H1 (cell line): ENCODE results near the gene VPS50. TPM values are rescaled to one million over a fixed set of nuclear protein-coding genes. Genes with fewer than 3 reads are reported as not detected.

ENCODE experiments used
- CTCF ChIA-PET: fragments of 300-600 bp; sonication (Branson Sonifier 250); formaldehyde crosslinking; loops from one replicate; lab custom pipeline; 2021; ENCODE audit not compliant: partially characterized antibody; lab: Charles Lee
- POLR2A ChIA-PET: fragments of 300-600 bp; sonication (Branson Sonifier 250); formaldehyde crosslinking; loops from one replicate; lab custom pipeline; 2021; ENCODE audit warnings: inconsistent platforms; ENCODE audit not compliant: partially characterized antibody; lab: Charles Lee
- DNase-seq, 2 experiments: peaks; one replicate each; pipeline versions ENCODE4 v3.0.0 to v3.0.0-alpha.2; 2010 to 2022; ENCODE audit warnings: low spot score in 2 of 2, low read depth in 1 of 2, mixed read lengths in 1 of 2
- FAIRE-seq: peaks from 2 replicates; lab custom pipeline; 2011; peaks lifted over from hg19 to GRCh38; lab: Jason Lieb, UNC
- H2AFZ ChIP-seq: 2 replicates; pipeline ENCODE4 v1.8.1; 2012; ENCODE audit warnings: low read length, inconsistent platforms
- H2AK5ac ChIP-seq: 2 replicates; pipeline ENCODE4 v1.6.1; 2013; ENCODE audit warnings: low read depth, low read length
- H2BK120ac ChIP-seq: replicated peaks from 2 replicates; pipeline ENCODE3; 2013; ENCODE audit warnings: low read depth, low read length, inconsistent platforms
- H2BK12ac ChIP-seq: 2 replicates; pipeline ENCODE4 v1.6.1; 2013; ENCODE audit warnings: low read depth, low read length
- H2BK15ac ChIP-seq: 2 replicates; pipeline ENCODE4 v1.6.1; 2013; ENCODE audit warnings: low read length
- H2BK20ac ChIP-seq: 2 replicates; pipeline ENCODE4 v1.6.1; 2013; ENCODE audit warnings: low read length
- H2BK5ac ChIP-seq: 2 replicates; pipeline ENCODE4 v1.6.1; 2013; ENCODE audit warnings: low read depth, low read length
- H3K14ac ChIP-seq: 2 replicates; pipeline ENCODE4 v1.6.1; 2013; ENCODE audit warnings: inconsistent platforms; ENCODE audit not compliant: insufficient read length
- H3K18ac ChIP-seq: 2 replicates; pipeline ENCODE4 v1.6.1; 2013; ENCODE audit warnings: low read length; ENCODE audit errors: extremely low read depth
- H3K23ac ChIP-seq: 2 replicates; pipeline ENCODE4 v1.6.1; 2013; ENCODE audit warnings: inconsistent platforms; ENCODE audit not compliant: insufficient read length
- H3K23me2 ChIP-seq: 2 replicates; pipeline ENCODE4 v1.6.1; 2013; ENCODE audit warnings: low read depth, low read length
- H3K27ac ChIP-seq: 2 replicates; pipeline ENCODE4 v1.6.1; 2011; ENCODE audit warnings: low read depth, low read length, inconsistent platforms
- H3K27me3 ChIP-seq, 4 experiments: replicated peaks in 1 of 4; 1 replicate in 1 of 4; 2 replicates in 3 of 4; pipeline versions ENCODE4 v1.6.1 to v1.8.1; 2011 to 2013; ENCODE audit warnings: low read length in 3 of 4, mild to moderate bottlenecking in 3 of 4, inconsistent platforms in 2 of 4, mixed read lengths in 2 of 4, moderate library complexity in 1 of 4; ENCODE audit not compliant: control insufficient read depth in 3 of 4, insufficient read depth in 3 of 4; ENCODE audit errors: extremely low read depth in 1 of 4
- H3K36me3 ChIP-seq, 4 experiments: 2 replicates each; pipeline versions ENCODE4 v1.6.1 to v1.8.1; 2011 to 2013; ENCODE audit warnings: mild to moderate bottlenecking in 4 of 4, low read length in 3 of 4, moderate library complexity in 2 of 4, control low read depth in 1 of 4, inconsistent platforms in 1 of 4; ENCODE audit not compliant: insufficient read depth in 4 of 4, control insufficient read depth in 2 of 4
- H3K4ac ChIP-seq: replicated peaks from 2 replicates; pipeline ENCODE3; 2013; ENCODE audit warnings: low read length, low read depth, mixed read lengths, inconsistent platforms; ENCODE audit not compliant: insufficient read length
- H3K4me1 ChIP-seq, 4 experiments: replicated peaks in 1 of 4; 1 replicate in 1 of 4; 2 replicates in 3 of 4; pipeline versions ENCODE4 v1.6.1 to v1.8.1; 2011 to 2013; ENCODE audit warnings: low read length in 3 of 4, inconsistent platforms in 2 of 4, mixed read lengths in 1 of 4; ENCODE audit not compliant: insufficient read depth in 4 of 4, control insufficient read depth in 3 of 4
- H3K4me2 ChIP-seq, 2 experiments: 2 replicates each; pipeline versions ENCODE4 v1.6.1 to v1.8.1; 2011 to 2013; ENCODE audit warnings: low read depth in 2 of 2, low read length in 2 of 2, control low read depth in 1 of 2, inconsistent platforms in 1 of 2, mild to moderate bottlenecking in 1 of 2; ENCODE audit not compliant: insufficient read depth in 1 of 2
- H3K4me3 ChIP-seq, 4 experiments: fragments of 200-600, 300-600 bp in 1 of 4; sonication (generic), shearing (Covaris generic), sonication (Bioruptor Twin) in 1 of 4; 2 replicates each; pipeline versions ENCODE4 v1.5.1 to v1.8.1; 2011 to 2016; ENCODE audit warnings: low read length in 4 of 4, low read depth in 3 of 4, control low read depth in 2 of 4, inconsistent platforms in 2 of 4, mild to moderate bottlenecking in 2 of 4, mixed read lengths in 1 of 4, moderate library complexity in 1 of 4; ENCODE audit not compliant: insufficient read depth in 2 of 4; ENCODE audit errors: extremely low read depth in 1 of 4
- H3K56ac ChIP-seq: replicated peaks from 2 replicates; pipeline ENCODE3; 2013; ENCODE audit warnings: low read depth, mild to moderate bottlenecking, mixed read lengths, low read length, inconsistent platforms; ENCODE audit not compliant: insufficient read length
- H3K79me1 ChIP-seq: 2 replicates; pipeline ENCODE4 v1.6.1; 2013; ENCODE audit warnings: low read depth, low read length, control low read depth
- H3K79me2 ChIP-seq, 2 experiments: 2 replicates each; pipeline versions ENCODE4 v1.6.1 to v1.8.1; 2012 to 2013; ENCODE audit warnings: low read length in 2 of 2, mild to moderate bottlenecking in 2 of 2, inconsistent platforms in 1 of 2; ENCODE audit not compliant: insufficient read depth in 2 of 2, control insufficient read depth in 1 of 2
- H3K9ac ChIP-seq, 4 experiments: replicated peaks in 1 of 4; 1 replicate in 1 of 4; 2 replicates in 3 of 4; pipeline versions ENCODE4 v1.6.1 to v1.8.1; 2011 to 2013; ENCODE audit warnings: low read depth in 3 of 4, low read length in 3 of 4, control low read depth in 2 of 4, mild to moderate bottlenecking in 2 of 4, moderate library complexity in 2 of 4, inconsistent platforms in 1 of 4; ENCODE audit errors: extremely low read depth in 1 of 4
- H3K9me3 ChIP-seq, 2 experiments: 2 replicates each; pipeline versions ENCODE4 v1.6.1 to v1.8.1; 2012 to 2013; ENCODE audit warnings: mild to moderate bottlenecking in 2 of 2, moderate library complexity in 2 of 2, control low read depth in 1 of 2, inconsistent platforms in 1 of 2, low read depth in 1 of 2, low read length in 1 of 2, mixed read lengths in 1 of 2; ENCODE audit not compliant: insufficient read depth in 2 of 2
- H4K20me1 ChIP-seq, 2 experiments: replicated peaks in 1 of 2; 2 replicates each; pipeline versions ENCODE3 to v1.8.1; 2011 to 2013; ENCODE audit warnings: inconsistent platforms in 2 of 2, low read length in 2 of 2, mild to moderate bottlenecking in 1 of 2; ENCODE audit not compliant: insufficient read depth in 2 of 2, control insufficient read depth in 1 of 2
- H4K5ac ChIP-seq: 2 replicates; pipeline ENCODE4 v1.6.1; 2013; ENCODE audit warnings: low read length, low read depth, mixed read lengths, inconsistent platforms; ENCODE audit not compliant: insufficient read length
- H4K8ac ChIP-seq: 2 replicates; pipeline ENCODE4 v1.8.0; 2013; ENCODE audit warnings: mild to moderate bottlenecking, moderate library complexity, low read length, inconsistent platforms; ENCODE audit not compliant: insufficient read depth; ENCODE audit errors: extremely low read depth
- H4K91ac ChIP-seq: replicated peaks from 2 replicates; pipeline ENCODE3; 2013; ENCODE audit warnings: low read length, mixed read lengths, inconsistent platforms; ENCODE audit not compliant: insufficient read length
- KDM1A ChIP-seq: fragments of 200-600, 300-600 bp; sonication (generic); IDR thresholded peaks from 2 replicates; pipeline ENCODE4 v1.7.1; 2016; ENCODE audit warnings: mild to moderate bottlenecking, low read length, borderline replicate concordance
- WGBS, 2 experiments: shearing (Covaris generic) in 1 of 2; methylation state at CpG; one replicate each; pipeline versions ENCODE4 v1.1.6 to v1.1.7; 2013 to 2015; ENCODE audit warnings: low lambda C conversion rate in 2 of 2, mixed read lengths in 2 of 2, inconsistent platforms in 1 of 2, low coverage in 1 of 2, missing lambda C conversion rate in 1 of 2; ENCODE audit not compliant: insufficient replicate concordance in 2 of 2, insufficient coverage in 1 of 2, insufficient read length in 1 of 2; ENCODE audit errors: extremely low coverage in 1 of 2, missing lambda C conversion rate in 1 of 2; 5-methylcytosine and 5-hydroxymethylcytosine counted together
- polyA plus RNA-seq, 7 experiments: library from polyadenylated mRNA; depleted of rRNA in 3 of 7; stranded (reverse) in 5 of 7; unstranded in 2 of 7; fragments of >200 nt in 5 of 7; fragments of 200-250 nt in 2 of 7; gene quantifications; 1 replicate in 5 of 7; 2 replicates in 1 of 7; 4 replicates in 1 of 7; pipeline versions ENCODE4 v1.2.1 to v1.2.3, GENCODE V29; 2011 to 2013; ENCODE audit warnings: missing spikeins in 2 of 7, mixed read lengths in 2 of 7
- total RNA-seq: library from RNA; stranded (reverse); fragmentation: NEBNext Ultra II Directional; extraction: Animal tissue kit (Norgen Biotek cat#: 25700); gene quantifications from 2 replicates; pipeline ENCODE4 v1.2.1, GENCODE V29; 2021
- TF ChIP-seq, protein P1 (sequence below), 3 experiments: IDR thresholded peaks; 1 replicate in 2 of 3; 2 replicates in 1 of 3; pipeline versions ENCODE4 v1.5.1 to v1.6.1; 2011; ENCODE audit warnings: low read length in 3 of 3, mild to moderate bottlenecking in 3 of 3, inconsistent platforms in 2 of 3, low read depth in 1 of 3, moderate library complexity in 1 of 3; ENCODE audit not compliant: insufficient read depth in 1 of 3; ENCODE audit errors: control extremely low read depth in 1 of 3

Gene VPS50
- total and polyA plus RNA-seq, 2 of the 8 experiments (the other 6 are each of a cell fraction or from before 2014, with no cell fraction given) = 3.7 to 9.3 TPM

DNA sequence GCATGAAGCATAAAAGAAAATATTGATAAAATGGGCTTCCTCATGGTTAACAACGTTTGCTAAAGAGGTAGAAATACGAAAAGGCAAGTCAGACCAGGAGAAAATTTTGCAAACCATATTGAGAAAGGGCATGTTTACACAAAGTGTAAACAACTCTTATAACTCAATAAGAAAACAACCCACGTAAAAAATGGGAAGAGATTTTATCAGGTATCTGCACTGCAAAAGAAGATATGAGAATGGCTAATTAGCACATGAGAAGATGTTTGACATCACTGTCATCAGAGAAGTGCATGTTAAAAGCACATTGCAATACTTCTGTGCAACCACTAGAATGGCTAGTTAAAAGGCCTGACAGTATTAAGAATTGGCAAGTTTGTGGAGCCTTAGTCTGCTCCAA, 99.5 kb downstream of the VPS50 start:
- FAIRE-seq = peak; percentile 62
- CTCF ChIA-PET = interaction anchor here (1.8 kb wide), 1 partner anchor 36 kb away, joined by 3 read pairs; no protein-coding TSS in a partner anchor
- Histone ChIP-seq H3K9ac (no peak overlapping the region), H2BK20ac (no peak overlapping the region), H3K14ac (no peak overlapping the region), H3K27ac (no peak overlapping the region), H2BK15ac (no peak overlapping the region), H4K91ac (no peak overlapping the region), H2BK12ac (no peak overlapping the region), H3K23ac (no peak overlapping the region), H4K5ac (no peak overlapping the region), H3K9me3 (no peaks in the 10 kb centered on the region), H2AK5ac (no peak overlapping the region), H3K79me2 (no peaks in the 10 kb centered on the region), H3K18ac (no peak overlapping the region), H3K4me1 (no peaks in the 10 kb centered on the region), H3K4me2 (no peak overlapping the region), H3K56ac (no peak overlapping the region), H2AFZ (no peak overlapping the region), H4K8ac (no peak overlapping the region), H2BK5ac (no peak overlapping the region), H3K23me2 (no peaks in the 10 kb centered on the region), H2BK120ac (no peak overlapping the region), H3K4ac (no peak overlapping the region), H4K20me1 (no peaks in the 10 kb centered on the region), H3K36me3 (no peaks in the 10 kb centered on the region), H3K27me3 (no peaks in the 10 kb centered on the region), H3K4me3 (no peak overlapping the region), H3K79me1 (no peaks in the 10 kb centered on the region)
- DNase-seq = no peak
- 81% methylated on average over 3 of the region's 3 CpGs; no CpG with 5 or more reads in 1 of the 2 experiments for WGBS, 2 experiments
- POLR2A ChIA-PET = no interaction called here
- TF ChIP-seq, protein P1, sequence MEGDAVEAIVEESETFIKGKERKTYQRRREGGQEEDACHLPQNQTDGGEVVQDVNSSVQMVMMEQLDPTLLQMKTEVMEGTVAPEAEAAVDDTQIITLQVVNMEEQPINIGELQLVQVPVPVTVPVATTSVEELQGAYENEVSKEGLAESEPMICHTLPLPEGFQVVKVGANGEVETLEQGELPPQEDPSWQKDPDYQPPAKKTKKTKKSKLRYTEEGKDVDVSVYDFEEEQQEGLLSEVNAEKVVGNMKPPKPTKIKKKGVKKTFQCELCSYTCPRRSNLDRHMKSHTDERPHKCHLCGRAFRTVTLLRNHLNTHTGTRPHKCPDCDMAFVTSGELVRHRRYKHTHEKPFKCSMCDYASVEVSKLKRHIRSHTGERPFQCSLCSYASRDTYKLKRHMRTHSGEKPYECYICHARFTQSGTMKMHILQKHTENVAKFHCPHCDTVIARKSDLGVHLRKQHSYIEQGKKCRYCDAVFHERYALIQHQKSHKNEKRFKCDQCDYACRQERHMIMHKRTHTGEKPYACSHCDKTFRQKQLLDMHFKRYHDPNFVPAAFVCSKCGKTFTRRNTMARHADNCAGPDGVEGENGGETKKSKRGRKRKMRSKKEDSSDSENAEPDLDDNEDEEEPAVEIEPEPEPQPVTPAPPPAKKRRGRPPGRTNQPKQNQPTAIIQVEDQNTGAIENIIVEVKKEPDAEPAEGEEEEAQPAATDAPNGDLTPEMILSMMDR (IDR thresholded peaks at IDR 0.05; ENCODE audit: control extremely low read depth in 1 of 3, insufficient read depth in 1 of 3, low read depth in 1 of 3, low read length in 3 of 3) = peak in 1 of 3 experiments; percentile 9; a peak in 1 of 4 replicates
- TF ChIP-seq KDM1A = no peak
